Smooth muscle cell (in vitro differentiated cells): ENCODE measurements around the gene MIOX. TPM values are rescaled to one million over a fixed set of nuclear protein-coding genes. Genes with fewer than 3 reads are reported as not detected.

Experiments used
- DNase-seq: peaks from one replicate; lab custom pipeline; 2025; ENCODE audit not compliant: unreplicated experiment; lab: John Stamatoyannopoulos, UW
- H2AFZ ChIP-seq: fragments of 200-600 bp; sonication (generic); 2 replicates; pipeline ENCODE4 v1.6.0; 2016; ENCODE audit warnings: antibody characterized with exemption, low read depth, mild to moderate bottlenecking
- H3F3A ChIP-seq: fragments of 200-600 bp; sonication (generic); 2 replicates; pipeline ENCODE4 v1.6.0; 2017; ENCODE audit warnings: antibody characterized with exemption, low read depth
- H3K27ac ChIP-seq: fragments of 200-600 bp; sonication (generic); 2 replicates; pipeline ENCODE4 v1.5.1; 2016; ENCODE audit warnings: low read depth, mild to moderate bottlenecking
- H3K27me3 ChIP-seq: fragments of 200-600 bp; sonication (generic); 2 replicates; pipeline ENCODE4 v1.6.1; 2016; ENCODE audit warnings: low read depth, mild to moderate bottlenecking
- H3K36me3 ChIP-seq: fragments of 200-600 bp; sonication (generic); 2 replicates; pipeline ENCODE4 v1.5.1; 2016; ENCODE audit warnings: low read depth
- H3K4me1 ChIP-seq: fragments of 200-600 bp; sonication (generic); 2 replicates; pipeline ENCODE4 v1.5.1; 2016; ENCODE audit warnings: low read depth
- H3K4me2 ChIP-seq: fragments of 200-600 bp; sonication (generic); 2 replicates; pipeline ENCODE4 v1.6.0; 2016; ENCODE audit warnings: mild to moderate bottlenecking
- H3K4me3 ChIP-seq: fragments of 200-600 bp; sonication (generic); 2 replicates; pipeline ENCODE4 v1.5.1; 2016; ENCODE audit warnings: mild to moderate bottlenecking
- H3K79me2 ChIP-seq: fragments of 200-600 bp; sonication (generic); 2 replicates; pipeline ENCODE4 v1.6.0; 2016; ENCODE audit warnings: low read depth, mild to moderate bottlenecking
- H3K9ac ChIP-seq: fragments of 200-600 bp; sonication (generic); 2 replicates; pipeline ENCODE4 v1.6.0; 2016; ENCODE audit warnings: low read depth
- H3K9me3 ChIP-seq: fragments of 200-600 bp; sonication (generic); replicated peaks from 2 replicates; pipeline ENCODE4 v1.5.1; 2016; ENCODE audit warnings: low read depth
- H4K20me1 ChIP-seq: fragments of 200-600 bp; sonication (generic); 2 replicates; pipeline ENCODE4 v1.6.0; 2016; ENCODE audit warnings: low read depth
- whole genome bisulfite sequencing: methylation state at CpG from one replicate; pipeline ENCODE4 v1.1.7; 2016; ENCODE audit warnings: low lambda C conversion rate; 5-methylcytosine and 5-hydroxymethylcytosine counted together
- polyA plus RNA-seq: library from polyadenylated mRNA; unstranded; fragments of >200 nt; fragmentation: Nextera tagmentation; extraction: Ambion mirVana; gene quantifications from 2 replicates; pipeline ENCODE4 v1.2.1, GENCODE V29; 2016
- total RNA-seq: library from RNA; depleted of rRNA; stranded (reverse); fragments of >200 nt; gene quantifications from 2 replicates; pipeline ENCODE4 v1.2.3, GENCODE V29; 2014
- TF ChIP-seq, protein P1 (sequence below): fragments of 200-600 bp; sonication (generic); IDR thresholded peaks from 2 replicates; pipeline ENCODE4 v1.5.1; 2017; ENCODE audit warnings: borderline replicate concordance, mild to moderate bottlenecking, antibody characterized with exemption; ENCODE audit not compliant: insufficient read depth, poor library complexity, severe bottlenecking

MIOX gene
- total and polyA plus RNA-seq, 2 experiments from 2014 or later: 0.49 TPM; not detected in 1

GRCh38 chr22:50456026-50456425 lies 30.6 kb upstream of the MIOX start:
- Histone ChIP-seq H3K27ac (no peak overlapping the region), H2AFZ (no peak overlapping the region), H3K79me2 (no peaks in the 10 kb centered on the region), H3K27me3 (no peaks in the 10 kb centered on the region), H3K4me3 (no peak overlapping the region), H3K4me1 (no peaks in the 10 kb centered on the region), H4K20me1 (peaks cover 13% of the 10 kb centered on the region), H3F3A (no peaks in the 10 kb centered on the region), H3K36me3 (no peaks in the 10 kb centered on the region), H3K9ac (no peak overlapping the region), H3K9me3 (no peaks in the 10 kb centered on the region), H3K4me2 (no peak overlapping the region)
- TF ChIP-seq, protein P1, sequence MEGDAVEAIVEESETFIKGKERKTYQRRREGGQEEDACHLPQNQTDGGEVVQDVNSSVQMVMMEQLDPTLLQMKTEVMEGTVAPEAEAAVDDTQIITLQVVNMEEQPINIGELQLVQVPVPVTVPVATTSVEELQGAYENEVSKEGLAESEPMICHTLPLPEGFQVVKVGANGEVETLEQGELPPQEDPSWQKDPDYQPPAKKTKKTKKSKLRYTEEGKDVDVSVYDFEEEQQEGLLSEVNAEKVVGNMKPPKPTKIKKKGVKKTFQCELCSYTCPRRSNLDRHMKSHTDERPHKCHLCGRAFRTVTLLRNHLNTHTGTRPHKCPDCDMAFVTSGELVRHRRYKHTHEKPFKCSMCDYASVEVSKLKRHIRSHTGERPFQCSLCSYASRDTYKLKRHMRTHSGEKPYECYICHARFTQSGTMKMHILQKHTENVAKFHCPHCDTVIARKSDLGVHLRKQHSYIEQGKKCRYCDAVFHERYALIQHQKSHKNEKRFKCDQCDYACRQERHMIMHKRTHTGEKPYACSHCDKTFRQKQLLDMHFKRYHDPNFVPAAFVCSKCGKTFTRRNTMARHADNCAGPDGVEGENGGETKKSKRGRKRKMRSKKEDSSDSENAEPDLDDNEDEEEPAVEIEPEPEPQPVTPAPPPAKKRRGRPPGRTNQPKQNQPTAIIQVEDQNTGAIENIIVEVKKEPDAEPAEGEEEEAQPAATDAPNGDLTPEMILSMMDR: no peak
- DNase-seq: no peak
- WGBS: 92% methylated on average over 11 of the region's 11 CpGs

DNA sequence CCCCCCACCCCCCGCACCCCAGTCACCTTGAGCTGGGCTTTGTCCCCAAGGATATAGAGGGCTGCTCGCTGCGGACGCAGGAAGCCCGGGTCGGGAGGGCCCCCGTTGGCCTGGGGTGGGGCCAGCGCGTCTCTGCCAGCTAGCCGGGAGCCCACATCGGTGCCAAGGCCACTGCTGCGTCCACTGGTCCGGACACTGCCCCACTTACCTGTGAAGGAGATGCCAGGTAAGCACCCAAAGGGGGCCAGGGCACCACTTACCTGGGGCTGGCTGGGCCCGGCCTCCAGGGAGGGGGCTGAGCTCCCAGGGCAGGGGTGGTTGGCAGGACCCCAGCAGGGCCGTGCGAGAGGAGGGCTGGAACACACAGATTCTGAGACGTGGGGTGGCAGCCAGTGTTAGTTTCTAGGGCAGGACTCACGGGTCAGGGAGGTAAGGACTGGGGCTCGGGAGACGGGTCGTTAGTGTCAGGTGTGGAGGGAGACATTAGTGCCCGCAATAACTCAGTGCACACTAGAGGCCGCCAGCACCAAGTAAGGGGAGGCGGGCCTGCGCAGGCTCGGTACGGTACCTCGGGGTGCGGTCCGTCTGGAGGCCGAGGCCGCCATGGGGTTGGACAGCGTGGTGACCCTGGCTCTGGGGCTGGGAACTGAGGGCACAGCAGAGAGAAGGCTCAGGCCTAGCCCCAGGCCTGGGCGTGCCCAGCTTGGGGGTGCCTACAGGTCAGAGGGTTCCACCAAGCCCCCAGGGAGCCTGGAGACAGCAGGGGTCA lies 30.0 kb upstream of the MIOX start:
- H3K4me2 ChIP-seq: no peak overlapping the region
- WGBS: 92% methylated on average over 17 of the region's 34 CpGs
- H3K79me2 ChIP-seq: no peaks in the 10 kb centered on the region
- DNase-seq: no peak
- H3K27ac ChIP-seq: no peak overlapping the region
- no peak overlapping the region for H3K9ac ChIP-seq
- peaks cover 7% of the 10 kb centered on the region for H4K20me1 ChIP-seq
- H3K4me1 ChIP-seq: no peaks in the 10 kb centered on the region
- H3F3A ChIP-seq: no peaks in the 10 kb centered on the region
- TF ChIP-seq, protein P1: no peak
- no peak overlapping the region for H2AFZ ChIP-seq
- H3K27me3 ChIP-seq: no peaks in the 10 kb centered on the region
- H3K9me3 ChIP-seq: no peaks in the 10 kb centered on the region
- H3K36me3 ChIP-seq: no peaks in the 10 kb centered on the region
- no peak overlapping the region for H3K4me3 ChIP-seq

DNA sequence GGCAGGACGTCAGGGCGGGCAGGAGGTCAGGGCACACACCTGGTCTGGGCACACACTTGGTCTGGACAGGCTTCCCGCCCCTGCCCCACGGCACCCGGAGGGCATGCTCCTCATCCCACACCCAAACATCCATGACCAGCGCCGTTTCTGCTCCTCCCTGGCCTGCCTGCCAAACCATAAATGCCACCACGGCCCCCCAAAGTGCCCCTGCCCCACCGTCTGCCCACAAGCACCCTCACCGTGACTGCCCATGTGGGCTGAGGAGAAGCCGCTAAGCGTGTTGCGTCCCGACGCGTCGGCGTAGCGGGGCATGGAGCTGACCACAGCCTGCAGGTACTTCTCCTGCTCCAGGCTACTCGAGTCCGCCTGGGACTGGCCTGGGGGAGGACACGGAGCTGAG lies 27.6 kb upstream of the MIOX start:
- Histone ChIP-seq H3K79me2 (no peaks in the 10 kb centered on the region), H3K27ac (no peak overlapping the region), H3K4me3 (no peak overlapping the region), H3F3A (no peaks in the 10 kb centered on the region), H3K36me3 (no peaks in the 10 kb centered on the region), H2AFZ (no peak overlapping the region), H3K9ac (no peak overlapping the region), H3K4me1 (no peaks in the 10 kb centered on the region), H3K4me2 (no peak overlapping the region), H4K20me1 (peaks cover 7% of the 10 kb centered on the region), H3K27me3 (no peaks in the 10 kb centered on the region), H3K9me3 (no peaks in the 10 kb centered on the region)
- no peak for DNase-seq
- TF ChIP-seq, protein P1: no peak
- WGBS: 96% methylated on average over 22 of the region's 22 CpGs
